Calu3 (cell line): ENCODE results near the gene TRIM13. TPM values are rescaled to one million over a fixed set of nuclear protein-coding genes. Genes with fewer than 3 reads are reported as not detected.

Experiments used
- BruUV-seq: library from RNA; stranded (reverse); fragments of 400-500 nt; replicated peaks from 2 replicates; lab custom pipeline; 2021; lab: Mats Ljungman, UMichigan
- CTCF ChIA-PET: fragments of 300-600 bp; sonication (Branson Sonifier 250); formaldehyde crosslinking; loops from one replicate; lab custom pipeline; 2022; ENCODE audit warnings: antibody characterized with exemption; lab: Charles Lee
- DNase-seq: peaks from one replicate; pipeline ENCODE4 v3.0.0; 2022
- H3K27ac Mint-ChIP-seq: one replicate; pipeline ENCODE4 v1.8.0; 2022; ENCODE audit warnings: mixed read lengths; ENCODE audit not compliant: unreplicated experiment
- H3K27me3 Mint-ChIP-seq: one replicate; pipeline ENCODE4 v1.8.0; 2022; ENCODE audit warnings: mixed read lengths; ENCODE audit not compliant: unreplicated experiment
- H3K36me3 Mint-ChIP-seq: one replicate; pipeline ENCODE4 v1.8.0; 2022; ENCODE audit warnings: mild to moderate bottlenecking, moderate library complexity, mixed read lengths; ENCODE audit not compliant: insufficient read depth, unreplicated experiment
- H3K4me1 Mint-ChIP-seq: one replicate; pipeline ENCODE4 v1.8.0; 2022; ENCODE audit warnings: mild to moderate bottlenecking, low read depth, mixed read lengths; ENCODE audit not compliant: unreplicated experiment
- H3K4me3 Mint-ChIP-seq: one replicate; pipeline ENCODE4 v1.8.0; 2022; ENCODE audit warnings: mild to moderate bottlenecking, low read depth, moderate library complexity, mixed read lengths; ENCODE audit not compliant: unreplicated experiment
- H3K9me3 Mint-ChIP-seq: one replicate; pipeline ENCODE4 v1.8.0; 2022; ENCODE audit warnings: low read depth, mixed read lengths; ENCODE audit not compliant: unreplicated experiment
- CTCF ChIP-seq: fragments of 200-600 bp; IDR thresholded peaks from one replicate; pipeline ENCODE4 v1.8.0; 2022; ENCODE audit warnings: antibody characterized with exemption; ENCODE audit not compliant: unreplicated experiment
- intact Hi-C: fragments of 100-400 bp; cut with micrococcal nuclease; formaldehyde crosslinking; loops from one replicate; pipeline ENCODE4 v1.10.0; 2022; ENCODE audit not compliant: unreplicated experiment
- total RNA-seq: library from RNA; stranded (reverse); gene quantifications from 2 replicates; pipeline ENCODE4 v1.2.3, GENCODE V29; 2022

Gene TRIM13
- total RNA-seq, 1 experiment from 2014 or later: 10.6 TPM

- H3K4me3 Mint-ChIP-seq: no peak overlapping the region
- BruUV-seq: no TSS peak
- CTCF ChIA-PET: no interaction called here
- no peaks in the 10 kb centered on the region for H3K27me3 Mint-ChIP-seq
- H3K9me3 Mint-ChIP-seq: no peaks in the 10 kb centered on the region
- intact Hi-C loops: no loop called here
- no peak for DNase-seq
- H3K4me1 Mint-ChIP-seq: no peaks in the 10 kb centered on the region
- no peak overlapping the region for H3K27ac Mint-ChIP-seq
- peaks cover 13% of the 10 kb centered on the region for H3K36me3 Mint-ChIP-seq
- TF ChIP-seq CTCF: no peak
Measured at GRCh38 chr13:50030315-50030714, 33.5 kb downstream of the TRIM13 start.

GRCh38 chr13:50033725-50034124 lies 36.9 kb downstream of the TRIM13 start:
- Mint-ChIP-seq H3K27me3 (no peaks in the 10 kb centered on the region), H3K36me3 (no peaks in the 10 kb centered on the region), H3K27ac (no peak overlapping the region), H3K4me3 (no peak overlapping the region), H3K4me1 (no peaks in the 10 kb centered on the region), H3K9me3 (no peaks in the 10 kb centered on the region)
- no TSS peak for BruUV-seq
- intact Hi-C loops: no loop called here
- TF ChIP-seq CTCF: no peak
- CTCF ChIA-PET: no interaction called here
- DNase-seq: no peak

GRCh38 chr13:50037788-50038187 lies 40.9 kb downstream of the TRIM13 start:
- no peak overlapping the region for H3K4me3 Mint-ChIP-seq
- no peak overlapping the region for H3K27ac Mint-ChIP-seq
- no peaks in the 10 kb centered on the region for H3K27me3 Mint-ChIP-seq
- CTCF ChIA-PET: no interaction called here
- H3K4me1 Mint-ChIP-seq: no peaks in the 10 kb centered on the region
- peaks cover 10% of the 10 kb centered on the region for H3K36me3 Mint-ChIP-seq
- H3K9me3 Mint-ChIP-seq: no peaks in the 10 kb centered on the region
- DNase-seq: no peak
- BruUV-seq: no TSS peak
- intact Hi-C loops: no loop called here
- TF ChIP-seq CTCF: no peak

- Mint-ChIP-seq H3K9me3 (no peaks in the 10 kb centered on the region), H3K4me3 (no peak overlapping the region), H3K27ac (no peak overlapping the region), H3K27me3 (no peaks in the 10 kb centered on the region), H3K4me1 (no peaks in the 10 kb centered on the region), H3K36me3 (peaks cover 10% of the 10 kb centered on the region)
- no peak for TF ChIP-seq CTCF
- no TSS peak for BruUV-seq
- DNase-seq: no peak
- intact Hi-C loops: no loop called here
- CTCF ChIA-PET: no interaction called here
Measured at GRCh38 chr13:50038266-50038665, 41.4 kb downstream of the TRIM13 start.

- BruUV-seq: no TSS peak
- no peaks in the 10 kb centered on the region for H3K27me3 Mint-ChIP-seq
- no peak overlapping the region for H3K4me3 Mint-ChIP-seq
- no peaks in the 10 kb centered on the region for H3K9me3 Mint-ChIP-seq
- H3K27ac Mint-ChIP-seq: no peak overlapping the region
- H3K36me3 Mint-ChIP-seq: peaks cover 15% of the 10 kb centered on the region
- intact Hi-C loops: no loop called here
- no peak for DNase-seq
- H3K4me1 Mint-ChIP-seq: no peaks in the 10 kb centered on the region
- CTCF ChIA-PET: no interaction called here
- TF ChIP-seq CTCF: no peak
Measured at GRCh38 chr13:50052478-50052877, 55.6 kb downstream of the TRIM13 start.
